ENCODE data around the gene PBXIP1. TPM values are rescaled to one million over a fixed set of nuclear protein-coding genes. Genes with fewer than 3 reads are reported as not detected.
A peak's percentile ranks its signal among the peaks of the same experiment; 100 is the strongest.

The PBXIP1 gene
- total RNA-seq, 1 experiment from 2014 or later, result 21.6 TPM

DNA sequence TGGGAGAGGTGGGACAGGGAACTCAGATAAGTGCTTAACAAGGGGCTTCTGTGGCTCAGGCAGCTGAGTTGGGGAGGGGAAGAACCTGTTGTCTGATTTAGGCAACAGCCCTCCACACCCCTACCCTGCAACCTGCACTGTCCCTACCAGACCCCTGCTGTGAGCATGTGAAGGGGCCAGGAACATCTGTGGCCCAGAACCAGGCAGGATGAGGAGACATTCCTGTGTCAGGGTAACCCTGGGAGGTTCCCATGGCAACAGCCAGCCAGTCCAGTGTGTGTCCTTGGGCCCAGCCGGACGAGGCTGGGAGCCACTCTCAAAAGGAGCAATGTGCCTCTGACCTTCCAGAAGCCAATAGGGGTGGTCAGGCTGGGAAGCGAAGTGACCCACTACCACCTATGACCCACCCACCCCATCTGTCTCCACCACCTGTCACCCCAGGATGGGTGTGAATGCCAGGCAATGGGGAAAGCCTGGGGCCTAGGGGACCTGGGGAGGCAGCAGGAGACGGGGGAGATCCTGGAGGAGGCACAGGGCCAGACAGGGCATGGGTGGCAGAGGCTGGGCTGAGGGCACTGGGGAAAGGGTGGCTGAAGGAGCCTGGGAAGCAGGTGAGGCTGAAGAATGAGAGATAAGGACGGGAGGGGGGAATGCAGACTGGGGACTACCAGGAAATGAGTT, 14.4 kb downstream of the PBXIP1 start:
- H2BK15ac ChIP-seq (ENCODE audit: low read depth, low read length), result no peak overlapping the region
- H3K23ac ChIP-seq (ENCODE audit: insufficient read length, low read depth, low read length), result no peak overlapping the region
- H4K91ac ChIP-seq (ENCODE audit: insufficient read length, low read depth, low read length), result no peak overlapping the region
- H2BK5ac ChIP-seq (ENCODE audit: insufficient read length, low read length), result no peak overlapping the region
- peaks cover 0 to 5% (median 0%) of the 10 kb centered on the region in 3 experiments; a peak in 3 of 7 replicates for H3K36me3 Mint-ChIP-seq (ENCODE audit: insufficient read depth in 1 of 3, low read depth in 3 of 3)
- H4K8ac ChIP-seq (replicated peaks; ENCODE audit: insufficient read length, low read depth, low read length), result no peak overlapping the region
- peaks cover 34 to 36% of the 10 kb centered on the region in 2 experiments for H3K4me1 Mint-ChIP-seq
- H3K4ac ChIP-seq (ENCODE audit: low read depth, low read length), result no peak overlapping the region
- peaks cover 8% of the 10 kb centered on the region for H3K23me2 ChIP-seq (ENCODE audit: insufficient read length, low read depth, low read length, poor library complexity, severe bottlenecking)
- H3K27ac Mint-ChIP-seq, result peak overlapping the region in 1 of 3 experiments; percentile 28; a peak in 2 of 7 replicates
- H3K27me3 Mint-ChIP-seq (ENCODE audit: low read depth), result no peaks in the 10 kb centered on the region
- H3K9ac ChIP-seq (ENCODE audit: extremely low read depth, insufficient read length, low read length), result no peak overlapping the region
- H3K27me3 ChIP-seq (ENCODE audit: insufficient read depth, low read length), result no peaks in the 10 kb centered on the region
- H4K5ac ChIP-seq (ENCODE audit: insufficient read length, low read depth, low read length), result no peak overlapping the region
- H3K27ac ChIP-seq (ENCODE audit: insufficient read length, low read depth, low read length), result no peak overlapping the region
- no peak overlapping the region for H2BK20ac ChIP-seq (ENCODE audit: low read depth, low read length, poor library complexity, severe bottlenecking)
- no peaks in the 10 kb centered on the region for H3K9me3 ChIP-seq (ENCODE audit: control insufficient read depth, low read depth, low read length)
- H2AFZ ChIP-seq (ENCODE audit: low read length), result no peak overlapping the region
- no peak overlapping the region for H3T11ph ChIP-seq (ENCODE audit: low read length)
- no peak overlapping the region for H3K56ac ChIP-seq (ENCODE audit: insufficient read length, low read depth, low read length)
- no peak overlapping the region; a peak in 1 of 5 replicates for H3K4me3 Mint-ChIP-seq
- TF ChIP-seq, protein P1, sequence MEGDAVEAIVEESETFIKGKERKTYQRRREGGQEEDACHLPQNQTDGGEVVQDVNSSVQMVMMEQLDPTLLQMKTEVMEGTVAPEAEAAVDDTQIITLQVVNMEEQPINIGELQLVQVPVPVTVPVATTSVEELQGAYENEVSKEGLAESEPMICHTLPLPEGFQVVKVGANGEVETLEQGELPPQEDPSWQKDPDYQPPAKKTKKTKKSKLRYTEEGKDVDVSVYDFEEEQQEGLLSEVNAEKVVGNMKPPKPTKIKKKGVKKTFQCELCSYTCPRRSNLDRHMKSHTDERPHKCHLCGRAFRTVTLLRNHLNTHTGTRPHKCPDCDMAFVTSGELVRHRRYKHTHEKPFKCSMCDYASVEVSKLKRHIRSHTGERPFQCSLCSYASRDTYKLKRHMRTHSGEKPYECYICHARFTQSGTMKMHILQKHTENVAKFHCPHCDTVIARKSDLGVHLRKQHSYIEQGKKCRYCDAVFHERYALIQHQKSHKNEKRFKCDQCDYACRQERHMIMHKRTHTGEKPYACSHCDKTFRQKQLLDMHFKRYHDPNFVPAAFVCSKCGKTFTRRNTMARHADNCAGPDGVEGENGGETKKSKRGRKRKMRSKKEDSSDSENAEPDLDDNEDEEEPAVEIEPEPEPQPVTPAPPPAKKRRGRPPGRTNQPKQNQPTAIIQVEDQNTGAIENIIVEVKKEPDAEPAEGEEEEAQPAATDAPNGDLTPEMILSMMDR (conservative IDR thresholded peaks at IDR 0.05), result no peak
- no peak overlapping the region for H3K14ac ChIP-seq (ENCODE audit: insufficient read depth, low read length)
- H2AK5ac ChIP-seq (ENCODE audit: insufficient read length, low read length), result no peak overlapping the region
- no peak overlapping the region for H3K18ac ChIP-seq (ENCODE audit: insufficient read length, low read depth, low read length)
- WGBS (ENCODE audit: extremely low coverage, insufficient read length, low lambda C conversion rate), result no CpG with 5 or more reads among the region's 5 CpGs
- peak; percentile 60 for DNase-seq
- no peaks in the 10 kb centered on the region for H3K79me1 ChIP-seq (ENCODE audit: insufficient read depth, low read depth, low read length, poor library complexity, severe bottlenecking)
- no peaks in the 10 kb centered on the region; a peak in 1 of 5 replicates for H3K9me3 Mint-ChIP-seq
- no peaks in the 10 kb centered on the region for H4K20me1 ChIP-seq (ENCODE audit: control insufficient read depth, insufficient read depth, insufficient read length)
- no peaks in the 10 kb centered on the region for H3K79me2 ChIP-seq (ENCODE audit: insufficient read depth, low read length)
- no peak overlapping the region for H2BK120ac ChIP-seq (ENCODE audit: low read depth, low read length, poor library complexity, severe bottlenecking)
- no peak overlapping the region for H2BK12ac ChIP-seq (ENCODE audit: insufficient read length, low read depth, low read length)
- H3K4me2 ChIP-seq (ENCODE audit: insufficient read depth, insufficient read length, low read length), result no peak overlapping the region
- peaks cover 3% of the 10 kb centered on the region; the same call in 1 of the 2 replicates for H3K4me1 ChIP-seq (ENCODE audit: insufficient read depth, low read length)

Data from H9 (cell line).